HEK293 (cell line): Measurements from ENCODE around the gene BDKRB1.

Source experiments
- CTCF ChIA-PET: fragments of 350-600 bp; formaldehyde crosslinking; extraction: SDS; loops from one replicate; lab custom pipeline; 2021; ENCODE audit warnings: antibody characterized with exemption; lab: Yijun Ruan, JAX
- POLR2A ChIA-PET: fragments of 300-600 bp; formaldehyde crosslinking; extraction: SDS; loops from one replicate; lab custom pipeline; 2020; ENCODE audit warnings: antibody characterized with exemption, inconsistent platforms; lab: Yijun Ruan, JAX
- H3K27ac ChIP-seq: fragments of 200-500 bp; sonication (Bioruptor generic); 2 replicates; pipeline ENCODE4 v1.5.1; 2014; ENCODE audit warnings: low read depth, low read length, control low read depth, inconsistent platforms; ENCODE audit errors: extremely low read depth
- H3K36me3 ChIP-seq, 2 experiments: fragments of 200-500 bp in 1 of 2; sonication (Bioruptor generic) in 1 of 2; 1 replicate in 1 of 2; 2 replicates in 1 of 2; pipeline ENCODE4 v1.5.1; 2014 to 2017; ENCODE audit warnings: inconsistent platforms in 2 of 2, low read length in 2 of 2; ENCODE audit not compliant: control insufficient read depth in 2 of 2, insufficient read depth in 1 of 2
- H3K4me1 ChIP-seq: fragments of 200-500 bp; sonication (Bioruptor generic); 2 replicates; pipeline ENCODE4 v1.5.1; 2014; ENCODE audit warnings: mild to moderate bottlenecking, low read length, inconsistent platforms; ENCODE audit not compliant: control insufficient read depth, insufficient read depth
- H3K4me3 ChIP-seq: 2 replicates; pipeline ENCODE4 v1.5.1; 2011; ENCODE audit warnings: low read depth, mild to moderate bottlenecking, control low read depth, low read length, moderate library complexity
- H3K9me3 ChIP-seq: fragments of 200-500 bp; sonication (Bioruptor generic); 2 replicates; pipeline ENCODE4 v1.5.1; 2014; ENCODE audit warnings: low read depth, low read length, inconsistent platforms; ENCODE audit not compliant: control insufficient read depth, insufficient read depth
- KLF10 ChIP-seq: fragments of 450-650 bp; IDR thresholded peaks from 2 replicates; pipeline ENCODE4 v1.5.1; 2018; ENCODE audit warnings: missing biosample characterization, mild to moderate bottlenecking, missing genetic modification characterization
- PRDM2 ChIP-seq: fragments of 450-650 bp; formaldehyde crosslinking; IDR thresholded peaks from 2 replicates; pipeline ENCODE4 v1.5.1; 2016; ENCODE audit warnings: missing biosample characterization, missing genetic modification characterization, borderline replicate concordance
- TCF7L2 ChIP-seq: IDR thresholded peaks from 2 replicates; pipeline ENCODE4 v1.6.1; 2011; ENCODE audit warnings: low read depth, mild to moderate bottlenecking, inconsistent platforms, low read length, moderate library complexity, borderline replicate concordance
- ZBTB49 ChIP-seq: fragments of 450-650 bp; formaldehyde crosslinking; IDR thresholded peaks from 2 replicates; pipeline ENCODE4 v1.5.1; 2016; ENCODE audit warnings: missing biosample characterization, missing genetic modification characterization, low read depth
- ZNF2 ChIP-seq: fragments of 450-650 bp; formaldehyde crosslinking; IDR thresholded peaks from 2 replicates; pipeline ENCODE4 v1.5.1; 2016; ENCODE audit warnings: missing biosample characterization, missing genetic modification characterization
- ZNF221 ChIP-seq: fragments of 450-650 bp; formaldehyde crosslinking; IDR thresholded peaks from 2 replicates; pipeline ENCODE4 v1.5.1; 2017; ENCODE audit warnings: missing biosample characterization, missing genetic modification characterization, borderline replicate concordance
- ZNF24 ChIP-seq: fragments of 450-650 bp; formaldehyde crosslinking; IDR thresholded peaks from 2 replicates; pipeline ENCODE4 v1.5.1; 2016; ENCODE audit warnings: missing biosample characterization, missing genetic modification characterization
- ZNF292 ChIP-seq: fragments of 450-650 bp; formaldehyde crosslinking; IDR thresholded peaks from 2 replicates; pipeline ENCODE4 v1.5.1; 2016; ENCODE audit warnings: low read depth, missing biosample characterization, missing genetic modification characterization, borderline replicate concordance
- ZNF391 ChIP-seq: fragments of 450-650 bp; formaldehyde crosslinking; IDR thresholded peaks from 2 replicates; pipeline ENCODE4 v1.5.1; 2016; ENCODE audit warnings: low read depth, missing biosample characterization, missing genetic modification characterization, borderline replicate concordance
- ZNF394 ChIP-seq: fragments of 450-650 bp; formaldehyde crosslinking; IDR thresholded peaks from 2 replicates; pipeline ENCODE4 v1.5.1; 2016; ENCODE audit warnings: missing biosample characterization, missing genetic modification characterization, mild to moderate bottlenecking, moderate library complexity, borderline replicate concordance
- ZNF398 ChIP-seq: fragments of 450-650 bp; formaldehyde crosslinking; IDR thresholded peaks from 2 replicates; pipeline ENCODE4 v1.5.1; 2017; ENCODE audit warnings: missing biosample characterization, missing genetic modification characterization
- ZNF433 ChIP-seq: fragments of 450-650 bp; formaldehyde crosslinking; IDR thresholded peaks from 2 replicates; pipeline ENCODE4 v1.5.1; 2016; ENCODE audit warnings: missing biosample characterization, missing genetic modification characterization, low read depth
- ZNF621 ChIP-seq: fragments of 450-650 bp; formaldehyde crosslinking; IDR thresholded peaks from 2 replicates; pipeline ENCODE4 v1.5.1; 2017; ENCODE audit warnings: missing biosample characterization, missing genetic modification characterization
- ZNF623 ChIP-seq: fragments of 450-650 bp; formaldehyde crosslinking; IDR thresholded peaks from 2 replicates; pipeline ENCODE4 v1.5.1; 2016; ENCODE audit warnings: missing biosample characterization, missing genetic modification characterization

The BDKRB1 gene

GRCh38 chr14:96274122-96274521 lies 18.1 kb downstream of the BDKRB1 start (continued):
- TF ChIP-seq PRDM2 (tag by site-specific recombination) (no peak), ZNF621 (no peak), ZNF391 (tag by site-specific recombination) (no peak), ZNF623 (tag by site-specific recombination) (no peak)

GRCh38 chr14:96274543-96274942 lies 18.5 kb downstream of the BDKRB1 start:
- no peak overlapping the region for H3K27ac ChIP-seq
- TF ChIP-seq ZNF2 (tag by site-specific recombination) (no peak), TCF7L2 (no peak), ZBTB49 (tag by site-specific recombination) (no peak), ZNF433 (tag by site-specific recombination) (no peak), ZNF398 (tag by site-specific recombination) (no peak), ZNF221 (no peak), KLF10 (no peak), ZNF292 (tag by site-specific recombination) (no peak), ZNF24 (no peak), ZNF394 (tag by site-specific recombination) (no peak)
- TF ChIP-seq, all 188 proteins: peak for 0
- no peak overlapping the region for H3K4me3 ChIP-seq
- H3K4me1 ChIP-seq = no peaks in the 10 kb centered on the region
- POLR2A ChIA-PET = no interaction called here
- H3K36me3 ChIP-seq = no peaks in the 10 kb centered on the region
- CTCF ChIA-PET = interaction anchor here (0.7 to 10.8 kb wide), 25 partner anchors 10 to 718 kb away, joined by 3 to 165 read pairs (median 4); no protein-coding TSS in a partner anchor
- H3K9me3 ChIP-seq = no peaks in the 10 kb centered on the region
